HepG2 (cell line): ENCODE results near the gene AGAP1.

Experiments used
- POLR2AphosphoS5 ChIP-seq: IDR thresholded peaks from 2 replicates; pipeline ENCODE4 v1.6.1; 2012; ENCODE audit warnings: low read depth, low read length
- TP53 ChIP-seq: sonication (generic); formaldehyde crosslinking; conservative IDR thresholded peaks from 2 replicates; pipeline ENCODE4 v1.4.0; 2020; ENCODE audit warnings: missing genetic modification reagents

DNA sequence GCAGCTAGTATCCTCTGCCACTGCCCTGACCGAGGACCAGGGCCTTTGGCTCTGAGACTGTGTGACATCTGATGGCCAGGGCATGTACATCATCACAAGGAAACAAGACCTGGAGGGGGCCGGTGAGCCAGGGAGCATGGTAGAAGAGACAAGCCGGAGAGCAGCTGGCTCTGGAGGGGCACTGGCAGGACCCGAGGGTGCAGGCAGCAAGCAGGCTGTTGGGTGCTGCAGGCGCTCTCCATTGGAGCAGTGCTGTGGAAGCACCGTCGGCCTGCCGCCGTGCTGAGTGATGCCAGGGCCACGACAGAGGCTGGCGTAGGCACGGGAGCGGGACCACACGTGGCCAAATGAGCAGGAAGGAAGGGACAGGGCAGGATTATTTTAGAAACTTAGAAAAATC lies 339.1 kb downstream of the AGAP1 start:
- no peak for TF ChIP-seq POLR2AphosphoS5
- TF ChIP-seq TP53 (CRISPR knock-in tag): no peak
